K562 (cell line): ENCODE measurements around the gene TFCP2L1.

Source experiments
- EZH2 ChIP-seq: IDR thresholded peaks from 2 replicates; pipeline ENCODE4 v1.6.1; 2012; ENCODE audit warnings: low read depth, mild to moderate bottlenecking, inconsistent platforms, low read length, borderline replicate concordance
- FOXA3 ChIP-seq, 2 experiments: fragments of 450-650 bp in 1 of 2; sonication (generic) in 1 of 2; formaldehyde crosslinking; IDR thresholded peaks in 1 of 2; conservative IDR thresholded peaks in 1 of 2; 2 replicates each; pipeline versions ENCODE4 v1.4.0 to v1.8.0; 2020 to 2022; ENCODE audit warnings: mild to moderate bottlenecking in 2 of 2, missing genetic modification reagents in 1 of 2
- ILF3 ChIP-seq: fragments of 450-650 bp; IDR thresholded peaks from 2 replicates; pipeline ENCODE4 v1.6.1; 2018; ENCODE audit warnings: antibody characterized with exemption, mild to moderate bottlenecking, moderate library complexity, borderline replicate concordance
- JUN ChIP-seq, 2 experiments: sonication (generic) in 1 of 2; formaldehyde crosslinking in 1 of 2; IDR thresholded peaks; 2 replicates each; pipeline versions ENCODE4 v1.6.1 to v1.8.0; 2012 to 2022; ENCODE audit warnings: borderline replicate concordance in 2 of 2, mild to moderate bottlenecking in 2 of 2, improper control_type of control experiment in 1 of 2, low read depth in 1 of 2, low read length in 1 of 2, missing genetic modification reagents in 1 of 2
- NFATC3 ChIP-seq: fragments of 450-650 bp; IDR thresholded peaks from 2 replicates; pipeline ENCODE4 v1.6.1; 2017; ENCODE audit warnings: mild to moderate bottlenecking
- POLR2A ChIP-seq: fragments of 450-650 bp; conservative IDR thresholded peaks from 2 replicates; pipeline ENCODE4 v1.6.1; 2016
- PURB ChIP-seq: sonication (generic); formaldehyde crosslinking; IDR thresholded peaks from 2 replicates; pipeline ENCODE4 v1.9.0; 2021; ENCODE audit warnings: low read depth, mild to moderate bottlenecking, missing genetic modification reagents
- RAD21 ChIP-seq, 2 experiments: fragments of 250-450 bp in 1 of 2; fragments of 450-650 bp in 1 of 2; sonication (Bioruptor Pico) in 1 of 2; formaldehyde crosslinking in 1 of 2; IDR thresholded peaks in 1 of 2; conservative IDR thresholded peaks in 1 of 2; 2 replicates each; pipeline versions ENCODE4 v1.4.0 to v1.8.0; 2020 to 2022; ENCODE audit warnings: mild to moderate bottlenecking in 2 of 2, moderate library complexity in 1 of 2
- WHSC1 ChIP-seq: IDR thresholded peaks from one replicate; pipeline ENCODE4 v1.6.1; 2012; ENCODE audit warnings: low read length, control low read depth, inconsistent platforms
- TF ChIP-seq, protein P1 (sequence below): sonication (generic); formaldehyde crosslinking; IDR thresholded peaks from 2 replicates; pipeline ENCODE4 v1.8.0; 2023; ENCODE audit warnings: mild to moderate bottlenecking, missing genetic modification reagents
- TF ChIP-seq, protein P2 (sequence below), 3 experiments: IDR thresholded peaks in 2 of 3; conservative IDR thresholded peaks in 1 of 3; 2 replicates each; pipeline ENCODE4 v1.5.1; 2011 to 2012; ENCODE audit warnings: low read length in 3 of 3, mild to moderate bottlenecking in 3 of 3, control low read depth in 2 of 3, improper control_type of control experiment in 1 of 3, inconsistent platforms in 1 of 3, low read depth in 1 of 3, mixed read lengths in 1 of 3, moderate library complexity in 1 of 3; ENCODE audit not compliant: insufficient read depth in 2 of 3

DNA sequence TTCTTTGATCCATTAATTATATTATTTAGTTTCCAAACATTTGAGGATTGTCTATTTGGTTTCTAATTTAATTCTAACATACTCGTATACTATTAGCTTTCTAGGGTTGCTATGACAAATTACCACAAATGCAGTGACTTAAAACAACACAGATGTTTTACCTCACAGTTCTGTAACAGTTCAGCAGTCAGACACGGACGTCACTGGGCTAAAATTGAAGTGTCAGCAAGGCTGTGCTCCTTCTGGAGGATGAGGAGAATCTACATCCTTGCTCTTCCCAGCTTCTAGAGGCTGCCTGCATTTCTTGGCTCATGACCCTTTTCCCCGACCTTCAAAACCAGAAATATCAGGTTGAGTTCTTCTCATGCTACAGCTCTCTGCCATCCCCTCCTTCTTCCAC is 117.6 kb downstream of the TFCP2L1 start:
- TF ChIP-seq, protein P1, sequence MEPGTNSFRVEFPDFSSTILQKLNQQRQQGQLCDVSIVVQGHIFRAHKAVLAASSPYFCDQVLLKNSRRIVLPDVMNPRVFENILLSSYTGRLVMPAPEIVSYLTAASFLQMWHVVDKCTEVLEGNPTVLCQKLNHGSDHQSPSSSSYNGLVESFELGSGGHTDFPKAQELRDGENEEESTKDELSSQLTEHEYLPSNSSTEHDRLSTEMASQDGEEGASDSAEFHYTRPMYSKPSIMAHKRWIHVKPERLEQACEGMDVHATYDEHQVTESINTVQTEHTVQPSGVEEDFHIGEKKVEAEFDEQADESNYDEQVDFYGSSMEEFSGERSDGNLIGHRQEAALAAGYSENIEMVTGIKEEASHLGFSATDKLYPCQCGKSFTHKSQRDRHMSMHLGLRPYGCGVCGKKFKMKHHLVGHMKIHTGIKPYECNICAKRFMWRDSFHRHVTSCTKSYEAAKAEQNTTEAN (CRISPR knock-in tag) = no peak
- TF ChIP-seq EZH2 (no peak), JUN (IDR thresholded peaks at IDR 0.05; ENCODE audit: borderline replicate concordance, low read depth, low read length) (no peak), JUN (CRISPR knock-in tag; IDR thresholded peaks at IDR 0.05; ENCODE audit: borderline replicate concordance) (no peak), RAD21 (CRISPR knock-in tag; conservative IDR thresholded peaks at IDR 0.05 in 1 of 2, IDR thresholded peaks at IDR 0.05 in 1 of 2) (no peak), PURB (CRISPR knock-in tag) (no peak), FOXA3 (CRISPR knock-in tag; conservative IDR thresholded peaks at IDR 0.05 in 1 of 2, IDR thresholded peaks at IDR 0.05 in 1 of 2) (no peak), POLR2A (no peak), NFATC3 (no peak), ILF3 (no peak), WHSC1 (no peak)
- TF ChIP-seq, protein P2, sequence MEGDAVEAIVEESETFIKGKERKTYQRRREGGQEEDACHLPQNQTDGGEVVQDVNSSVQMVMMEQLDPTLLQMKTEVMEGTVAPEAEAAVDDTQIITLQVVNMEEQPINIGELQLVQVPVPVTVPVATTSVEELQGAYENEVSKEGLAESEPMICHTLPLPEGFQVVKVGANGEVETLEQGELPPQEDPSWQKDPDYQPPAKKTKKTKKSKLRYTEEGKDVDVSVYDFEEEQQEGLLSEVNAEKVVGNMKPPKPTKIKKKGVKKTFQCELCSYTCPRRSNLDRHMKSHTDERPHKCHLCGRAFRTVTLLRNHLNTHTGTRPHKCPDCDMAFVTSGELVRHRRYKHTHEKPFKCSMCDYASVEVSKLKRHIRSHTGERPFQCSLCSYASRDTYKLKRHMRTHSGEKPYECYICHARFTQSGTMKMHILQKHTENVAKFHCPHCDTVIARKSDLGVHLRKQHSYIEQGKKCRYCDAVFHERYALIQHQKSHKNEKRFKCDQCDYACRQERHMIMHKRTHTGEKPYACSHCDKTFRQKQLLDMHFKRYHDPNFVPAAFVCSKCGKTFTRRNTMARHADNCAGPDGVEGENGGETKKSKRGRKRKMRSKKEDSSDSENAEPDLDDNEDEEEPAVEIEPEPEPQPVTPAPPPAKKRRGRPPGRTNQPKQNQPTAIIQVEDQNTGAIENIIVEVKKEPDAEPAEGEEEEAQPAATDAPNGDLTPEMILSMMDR (IDR thresholded peaks at IDR 0.05 in 2 of 3, conservative IDR thresholded peaks at IDR 0.05 in 1 of 3; ENCODE audit: insufficient read depth in 2 of 3, low read depth in 1 of 3, low read length in 3 of 3) = no peak
